KMS-11 (cell line): ENCODE data around the gene REM2.

Experiments
- H2AFZ ChIP-seq: fragments of 200-600 bp; sonication (generic); 2 replicates; pipeline ENCODE4 v1.6.1; 2016; ENCODE audit warnings: antibody characterized with exemption, mixed run types, low read depth
- H3K27ac ChIP-seq: fragments of 200-600 bp; sonication (generic); 2 replicates; pipeline ENCODE4 v1.6.1; 2016; ENCODE audit warnings: mild to moderate bottlenecking, mixed run types
- H3K27me3 ChIP-seq: fragments of 200-600 bp; sonication (generic); 2 replicates; pipeline ENCODE4 v1.6.1; 2017; ENCODE audit warnings: mild to moderate bottlenecking, low read depth, mixed run types, moderate library complexity; ENCODE audit not compliant: insufficient read depth
- H3K36me3 ChIP-seq: fragments of 200-600 bp; sonication (generic); 2 replicates; pipeline ENCODE4 v1.6.1; 2017; ENCODE audit warnings: mild to moderate bottlenecking, mixed run types; ENCODE audit not compliant: insufficient read depth
- H3K4me1 ChIP-seq: fragments of 200-600 bp; sonication (generic); 2 replicates; pipeline ENCODE4 v1.6.1; 2016; ENCODE audit warnings: mild to moderate bottlenecking, low read depth, mixed run types; ENCODE audit not compliant: poor library complexity, severe bottlenecking
- H3K4me2 ChIP-seq: fragments of 200-600 bp; sonication (generic); 2 replicates; pipeline ENCODE4 v1.7.0; 2016; ENCODE audit warnings: mild to moderate bottlenecking, mixed run types
- H3K4me3 ChIP-seq: fragments of 200-600 bp; sonication (generic); IDR thresholded peaks from 2 replicates; pipeline ENCODE4 v1.6.1; 2017; ENCODE audit warnings: low read depth, low read length, mixed read lengths; ENCODE audit not compliant: insufficient read depth
- H3K79me2 ChIP-seq: fragments of 200-600 bp; sonication (generic); 2 replicates; pipeline ENCODE4 v1.6.1; 2016; ENCODE audit warnings: low read depth, mixed run types; ENCODE audit not compliant: insufficient read depth
- H3K9ac ChIP-seq: fragments of 200-600 bp; sonication (generic); 2 replicates; pipeline ENCODE4 v1.6.1; 2016; ENCODE audit warnings: mild to moderate bottlenecking, mixed run types
- H4K20me1 ChIP-seq: fragments of 200-600 bp; sonication (generic); 2 replicates; pipeline ENCODE4 v1.6.1; 2016; ENCODE audit warnings: mild to moderate bottlenecking, mixed run types; ENCODE audit not compliant: insufficient read depth
- CTCF ChIP-seq: fragments of 200-600 bp; sonication (generic); conservative IDR thresholded peaks from 2 replicates; pipeline ENCODE4 v1.6.1; 2017; ENCODE audit warnings: low read depth, mild to moderate bottlenecking, antibody characterized with exemption, low read length, moderate library complexity, mixed read lengths

REM2 gene

GRCh38 chr14:22875003-22875747 lies 7.8 kb upstream of the REM2 start:
- TF ChIP-seq CTCF: no peak
- Histone ChIP-seq H3K79me2 (no peaks in the 10 kb centered on the region), H3K27me3 (no peaks in the 10 kb centered on the region), H4K20me1 (no peaks in the 10 kb centered on the region), H3K9ac (no peak overlapping the region), H3K36me3 (no peaks in the 10 kb centered on the region), H3K27ac (no peak overlapping the region), H2AFZ (no peak overlapping the region), H3K4me1 (peaks cover 14% of the 10 kb centered on the region), H3K4me3 (no peak overlapping the region), H3K4me2 (no peak overlapping the region)

GRCh38 chr14:22875748-22876319 lies 7.2 kb upstream of the REM2 start:
- Histone ChIP-seq H3K36me3 (no peaks in the 10 kb centered on the region), H3K4me2 (no peak overlapping the region), H3K27me3 (no peaks in the 10 kb centered on the region), H3K27ac (no peak overlapping the region), H4K20me1 (no peaks in the 10 kb centered on the region), H3K79me2 (no peaks in the 10 kb centered on the region), H3K4me1 (peaks cover 7% of the 10 kb centered on the region), H3K4me3 (no peak overlapping the region), H2AFZ (no peak overlapping the region), H3K9ac (no peak overlapping the region)
- TF ChIP-seq CTCF: no peak

GRCh38 chr14:22877000-22877501 lies 6.0 kb upstream of the REM2 start:
- no peak overlapping the region for H3K4me2 ChIP-seq
- no peak overlapping the region for H3K4me3 ChIP-seq
- no peaks in the 10 kb centered on the region for H3K36me3 ChIP-seq
- no peak for TF ChIP-seq CTCF
- H3K27ac ChIP-seq: no peak overlapping the region
- no peaks in the 10 kb centered on the region for H4K20me1 ChIP-seq
- H3K9ac ChIP-seq: no peak overlapping the region
- H3K79me2 ChIP-seq: no peaks in the 10 kb centered on the region
- no peaks in the 10 kb centered on the region for H3K27me3 ChIP-seq
- H2AFZ ChIP-seq: no peak overlapping the region
- peaks cover 6% of the 10 kb centered on the region for H3K4me1 ChIP-seq

- H3K36me3 ChIP-seq: no peaks in the 10 kb centered on the region
- H3K9ac ChIP-seq: no peak overlapping the region
- no peak overlapping the region for H3K4me3 ChIP-seq
- no peaks in the 10 kb centered on the region for H3K27me3 ChIP-seq
- H2AFZ ChIP-seq: no peak overlapping the region
- no peaks in the 10 kb centered on the region for H3K79me2 ChIP-seq
- TF ChIP-seq CTCF: no peak
- H3K27ac ChIP-seq: no peak overlapping the region
- no peaks in the 10 kb centered on the region for H4K20me1 ChIP-seq
- no peak overlapping the region for H3K4me2 ChIP-seq
- H3K4me1 ChIP-seq: peaks cover 6% of the 10 kb centered on the region
Measured at GRCh38 chr14:22878271-22879246, 4.5 kb upstream of the REM2 start.
